Liver (tissue), 3 donors: ENCODE measurements around the gene RTN1.

Experiments
- HNF4G ChIP-seq: IDR thresholded peaks from 2 replicates; pipeline ENCODE4 v1.6.1; 2016; ENCODE audit warnings: antibody characterized with exemption
- RAD21 ChIP-seq, 2 donors: IDR thresholded peaks; 2 replicates each; pipeline ENCODE4 v1.6.1; 2016; ENCODE audit warnings: antibody characterized with exemption in 2 of 2, mild to moderate bottlenecking in 2 of 2
- RXRA ChIP-seq, 2 donors: IDR thresholded peaks; 2 replicates each; pipeline ENCODE4 v1.6.1; 2017 to 2018; ENCODE audit warnings: antibody characterized with exemption in 2 of 2, mild to moderate bottlenecking in 1 of 2
- TF ChIP-seq, protein P1 (sequence below): fragments of 150-350 bp; IDR thresholded peaks from 2 replicates; pipeline ENCODE4 v1.5.1; 2017; ENCODE audit warnings: improper control_type of control experiment, low read depth, low read length; ENCODE audit not compliant: missing input control
- TF ChIP-seq, protein P2 (sequence below): IDR thresholded peaks from 2 replicates; pipeline ENCODE4 v1.6.1; 2016; ENCODE audit warnings: antibody characterized with exemption
- TF ChIP-seq, protein P3 (sequence below): IDR thresholded peaks from 2 replicates; pipeline ENCODE4 v1.6.1; 2016; ENCODE audit warnings: antibody characterized with exemption, mild to moderate bottlenecking
- TF ChIP-seq, protein P4 (sequence below): IDR thresholded peaks from 2 replicates; pipeline ENCODE4 v1.6.1; 2016; ENCODE audit warnings: antibody characterized with exemption
- donor health status: healthy.
- donor health status: healthy.

DNA sequence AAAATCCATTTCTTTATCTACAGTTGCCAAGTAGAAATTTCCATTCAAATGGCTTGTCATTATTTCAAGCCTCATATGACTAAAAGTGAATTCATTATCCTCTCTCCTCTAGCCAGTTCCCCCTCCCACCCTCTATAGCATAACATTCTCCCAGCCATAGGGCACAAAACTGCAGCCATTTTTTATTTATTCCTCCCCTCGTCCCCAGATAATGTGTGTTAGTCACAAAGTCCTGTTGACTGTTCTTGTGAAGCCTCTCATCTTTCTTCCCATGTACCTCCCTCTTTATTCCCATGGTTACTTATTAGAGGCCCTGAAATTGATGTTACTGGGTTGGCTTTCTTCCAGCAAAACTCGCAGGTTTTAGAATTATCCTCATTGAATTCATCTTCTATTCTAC is 13.2 kb downstream of the RTN1 start:
- TF ChIP-seq, protein P1, sequence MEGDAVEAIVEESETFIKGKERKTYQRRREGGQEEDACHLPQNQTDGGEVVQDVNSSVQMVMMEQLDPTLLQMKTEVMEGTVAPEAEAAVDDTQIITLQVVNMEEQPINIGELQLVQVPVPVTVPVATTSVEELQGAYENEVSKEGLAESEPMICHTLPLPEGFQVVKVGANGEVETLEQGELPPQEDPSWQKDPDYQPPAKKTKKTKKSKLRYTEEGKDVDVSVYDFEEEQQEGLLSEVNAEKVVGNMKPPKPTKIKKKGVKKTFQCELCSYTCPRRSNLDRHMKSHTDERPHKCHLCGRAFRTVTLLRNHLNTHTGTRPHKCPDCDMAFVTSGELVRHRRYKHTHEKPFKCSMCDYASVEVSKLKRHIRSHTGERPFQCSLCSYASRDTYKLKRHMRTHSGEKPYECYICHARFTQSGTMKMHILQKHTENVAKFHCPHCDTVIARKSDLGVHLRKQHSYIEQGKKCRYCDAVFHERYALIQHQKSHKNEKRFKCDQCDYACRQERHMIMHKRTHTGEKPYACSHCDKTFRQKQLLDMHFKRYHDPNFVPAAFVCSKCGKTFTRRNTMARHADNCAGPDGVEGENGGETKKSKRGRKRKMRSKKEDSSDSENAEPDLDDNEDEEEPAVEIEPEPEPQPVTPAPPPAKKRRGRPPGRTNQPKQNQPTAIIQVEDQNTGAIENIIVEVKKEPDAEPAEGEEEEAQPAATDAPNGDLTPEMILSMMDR: no peak
- TF ChIP-seq, protein P2, sequence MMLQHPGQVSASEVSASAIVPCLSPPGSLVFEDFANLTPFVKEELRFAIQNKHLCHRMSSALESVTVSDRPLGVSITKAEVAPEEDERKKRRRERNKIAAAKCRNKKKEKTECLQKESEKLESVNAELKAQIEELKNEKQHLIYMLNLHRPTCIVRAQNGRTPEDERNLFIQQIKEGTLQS: no peak
- TF ChIP-seq, protein P3, sequence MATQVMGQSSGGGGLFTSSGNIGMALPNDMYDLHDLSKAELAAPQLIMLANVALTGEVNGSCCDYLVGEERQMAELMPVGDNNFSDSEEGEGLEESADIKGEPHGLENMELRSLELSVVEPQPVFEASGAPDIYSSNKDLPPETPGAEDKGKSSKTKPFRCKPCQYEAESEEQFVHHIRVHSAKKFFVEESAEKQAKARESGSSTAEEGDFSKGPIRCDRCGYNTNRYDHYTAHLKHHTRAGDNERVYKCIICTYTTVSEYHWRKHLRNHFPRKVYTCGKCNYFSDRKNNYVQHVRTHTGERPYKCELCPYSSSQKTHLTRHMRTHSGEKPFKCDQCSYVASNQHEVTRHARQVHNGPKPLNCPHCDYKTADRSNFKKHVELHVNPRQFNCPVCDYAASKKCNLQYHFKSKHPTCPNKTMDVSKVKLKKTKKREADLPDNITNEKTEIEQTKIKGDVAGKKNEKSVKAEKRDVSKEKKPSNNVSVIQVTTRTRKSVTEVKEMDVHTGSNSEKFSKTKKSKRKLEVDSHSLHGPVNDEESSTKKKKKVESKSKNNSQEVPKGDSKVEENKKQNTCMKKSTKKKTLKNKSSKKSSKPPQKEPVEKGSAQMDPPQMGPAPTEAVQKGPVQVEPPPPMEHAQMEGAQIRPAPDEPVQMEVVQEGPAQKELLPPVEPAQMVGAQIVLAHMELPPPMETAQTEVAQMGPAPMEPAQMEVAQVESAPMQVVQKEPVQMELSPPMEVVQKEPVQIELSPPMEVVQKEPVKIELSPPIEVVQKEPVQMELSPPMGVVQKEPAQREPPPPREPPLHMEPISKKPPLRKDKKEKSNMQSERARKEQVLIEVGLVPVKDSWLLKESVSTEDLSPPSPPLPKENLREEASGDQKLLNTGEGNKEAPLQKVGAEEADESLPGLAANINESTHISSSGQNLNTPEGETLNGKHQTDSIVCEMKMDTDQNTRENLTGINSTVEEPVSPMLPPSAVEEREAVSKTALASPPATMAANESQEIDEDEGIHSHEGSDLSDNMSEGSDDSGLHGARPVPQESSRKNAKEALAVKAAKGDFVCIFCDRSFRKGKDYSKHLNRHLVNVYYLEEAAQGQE: no peak
- TF ChIP-seq RAD21 (IDR thresholded peaks at IDR 0.05) (no peak), HNF4G (no peak), RXRA (IDR thresholded peaks at IDR 0.05) (no peak)
- TF ChIP-seq, protein P4, sequence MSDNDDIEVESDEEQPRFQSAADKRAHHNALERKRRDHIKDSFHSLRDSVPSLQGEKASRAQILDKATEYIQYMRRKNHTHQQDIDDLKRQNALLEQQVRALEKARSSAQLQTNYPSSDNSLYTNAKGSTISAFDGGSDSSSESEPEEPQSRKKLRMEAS: no peak
